ENCODE data around the gene LOXL3. TPM values are rescaled to one million over a fixed set of nuclear protein-coding genes. Genes with fewer than 3 reads are reported as not detected.
"Not testable (repeated sequence)": the region's sequence is repeated elsewhere in the genome, so short reads cannot be mapped to it uniquely, and the experiment has no call there.

Gene LOXL3
- total RNA-seq, 2 donors from 2014 or later, result 4.1 to 8.4 TPM

DNA sequence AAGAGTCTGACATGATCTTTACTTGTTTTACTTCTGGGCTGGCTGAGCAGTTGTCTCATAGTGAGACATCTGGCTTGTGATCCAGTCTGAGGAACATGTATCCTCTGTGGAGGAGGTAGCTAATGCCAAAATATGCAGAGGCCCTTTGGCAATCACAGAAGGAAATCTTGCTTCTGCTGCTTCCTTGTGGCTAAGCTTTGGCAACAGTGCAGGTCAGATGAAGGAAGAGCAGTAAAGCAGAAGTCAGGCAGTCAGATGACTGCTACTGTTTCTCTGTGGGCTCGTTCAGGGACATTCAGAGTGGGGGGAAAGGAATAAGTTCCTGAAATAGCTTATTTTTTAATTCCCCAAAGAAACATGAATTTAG lies 23.1 kb upstream of the LOXL3 start:
- DNase-seq (no peak), ATAC-seq (peak; percentile 84 to 87)
- intact Hi-C loops (cut with DNase I), result no loop called here

DNA sequence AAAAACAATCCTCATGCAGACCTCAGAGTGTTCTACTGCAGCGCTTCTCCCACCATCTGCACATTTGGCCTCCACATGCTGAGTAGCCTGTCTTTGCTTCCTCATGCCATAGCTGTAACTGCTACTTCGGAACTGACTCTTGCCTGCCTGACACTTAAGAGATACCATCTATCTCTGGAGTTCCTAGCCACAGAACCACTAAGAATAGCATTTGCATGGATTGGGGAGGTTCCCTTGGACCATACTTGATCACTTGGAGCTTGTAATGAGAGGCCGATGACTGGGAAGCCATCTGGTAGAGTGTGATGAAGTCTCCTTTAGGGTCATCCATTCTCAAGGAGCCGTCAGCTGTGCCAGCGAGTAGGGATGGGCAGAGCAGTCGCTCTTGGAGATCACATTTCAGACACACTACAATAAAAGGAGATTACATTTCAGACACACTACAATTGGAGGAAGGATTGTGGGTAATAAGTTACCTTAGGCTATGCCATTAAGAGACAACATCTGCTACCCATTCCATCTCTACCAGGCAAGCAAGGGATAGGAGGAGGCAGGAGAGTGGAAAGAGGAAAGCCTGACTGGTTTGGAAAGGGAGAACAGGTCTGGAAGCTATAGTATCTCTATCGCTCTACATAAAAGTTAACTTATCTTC lies 22.6 kb upstream of the LOXL3 start:
- DNase-seq, result no peak
- intact Hi-C loops (cut with DNase I), result no loop called here
- peak in 1 of 2 donors; percentile 15 for ATAC-seq

DNA sequence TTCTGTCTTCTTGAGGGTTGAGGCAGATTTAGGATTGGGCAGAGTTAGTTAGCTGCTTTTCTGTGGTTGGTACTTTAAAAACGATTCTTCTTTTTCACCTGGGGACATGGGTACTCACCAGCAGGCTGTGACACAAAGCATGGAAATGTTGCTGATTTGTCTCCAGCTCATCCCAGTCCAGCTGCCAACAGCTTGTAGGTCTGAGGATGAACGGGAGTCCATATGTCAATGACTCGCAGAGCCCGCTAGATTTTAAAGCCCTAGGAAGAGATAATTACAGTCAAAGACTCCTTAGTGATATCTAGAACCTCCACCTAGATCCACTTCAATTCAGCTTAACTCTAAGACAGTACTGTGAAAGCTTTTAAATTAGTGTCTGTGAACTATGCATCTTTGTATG lies 21.6 kb upstream of the LOXL3 start:
- intact Hi-C loops (cut with DNase I), result no loop called here
- no peak for ATAC-seq

DNA sequence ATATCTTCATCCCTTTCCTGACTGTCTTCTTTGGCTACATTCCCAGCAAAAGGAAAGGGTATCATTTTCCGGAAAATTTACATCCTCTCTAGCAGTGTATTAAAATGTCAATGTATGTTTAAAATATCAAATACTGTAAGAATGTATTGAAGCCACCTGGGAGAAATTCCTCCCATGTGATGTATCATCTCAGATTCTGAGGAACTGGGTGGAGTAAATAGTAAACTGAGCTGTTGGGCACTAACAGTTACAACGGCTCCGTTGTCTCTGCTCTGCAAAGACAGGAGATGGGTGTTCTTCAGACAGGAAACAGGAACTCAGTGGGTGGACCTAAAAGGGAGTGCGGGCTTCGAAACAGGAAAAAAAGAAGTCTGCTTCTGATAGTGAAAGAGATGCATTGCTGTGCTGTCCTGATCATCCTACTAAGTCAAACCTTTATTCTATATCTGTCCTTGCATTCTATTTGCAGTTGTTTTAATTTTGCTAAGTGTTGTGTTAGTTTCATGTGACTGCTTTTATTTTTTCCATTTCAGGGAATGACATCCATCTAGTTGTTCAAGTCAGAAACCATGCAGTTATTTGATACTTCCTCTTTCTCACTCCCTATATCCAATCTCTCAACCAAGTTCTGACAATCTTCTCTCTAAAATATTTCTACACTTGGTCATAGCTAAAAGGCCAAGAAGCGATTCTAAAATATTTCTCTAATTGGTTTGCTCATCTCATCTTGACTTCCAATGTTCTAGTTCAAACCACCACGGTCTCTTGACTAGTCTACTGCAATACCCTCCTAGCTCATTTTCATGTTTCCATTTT lies 20.2 kb upstream of the LOXL3 start:
- intact Hi-C loops (cut with DNase I), result no loop called here
- DNase-seq (no peak), ATAC-seq (peak in 1 of 2 donors; percentile 19)

More for the DNA sequence above, 21.6 kb upstream of the LOXL3 start:
- no peak for DNase-seq

DNA sequence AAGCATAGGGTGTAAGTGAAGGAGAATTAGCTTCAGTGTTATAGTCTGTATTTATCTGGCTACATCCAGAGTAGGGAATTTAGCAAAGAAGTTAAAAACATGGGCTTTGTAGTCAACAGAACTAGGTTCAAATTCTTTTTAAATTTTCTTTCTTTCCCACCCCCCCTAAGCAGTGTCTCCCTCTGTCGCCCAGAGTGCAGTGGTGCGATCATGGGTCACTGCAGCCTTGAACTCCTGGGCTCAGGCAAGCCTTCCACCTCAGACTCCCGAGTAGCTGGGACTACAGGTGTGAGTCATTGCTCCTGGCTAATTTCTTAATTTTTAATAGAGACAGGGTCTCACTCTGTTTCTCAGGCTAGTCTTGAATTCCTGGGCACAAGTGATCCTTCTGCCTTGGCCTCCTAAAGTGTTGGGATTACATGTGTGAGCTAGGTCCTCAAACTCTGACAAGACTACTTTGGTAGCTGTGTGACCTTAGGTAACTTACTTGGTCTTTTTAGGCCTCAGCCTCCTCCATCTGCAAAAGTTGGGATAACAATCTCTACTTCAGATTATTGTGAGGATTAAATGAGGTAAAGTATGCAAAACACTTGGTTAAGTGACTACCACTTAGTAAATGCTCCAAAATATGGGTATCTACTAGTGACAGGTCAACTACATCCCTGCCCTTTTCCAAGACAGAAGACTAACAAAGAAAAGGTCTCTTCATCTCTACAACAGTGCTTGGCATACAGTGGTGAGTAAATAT lies 18.6 kb upstream of the LOXL3 start:
- no peak for DNase-seq
- intact Hi-C loops (cut with DNase I), result no loop called here
- no peak for ATAC-seq

DNA sequence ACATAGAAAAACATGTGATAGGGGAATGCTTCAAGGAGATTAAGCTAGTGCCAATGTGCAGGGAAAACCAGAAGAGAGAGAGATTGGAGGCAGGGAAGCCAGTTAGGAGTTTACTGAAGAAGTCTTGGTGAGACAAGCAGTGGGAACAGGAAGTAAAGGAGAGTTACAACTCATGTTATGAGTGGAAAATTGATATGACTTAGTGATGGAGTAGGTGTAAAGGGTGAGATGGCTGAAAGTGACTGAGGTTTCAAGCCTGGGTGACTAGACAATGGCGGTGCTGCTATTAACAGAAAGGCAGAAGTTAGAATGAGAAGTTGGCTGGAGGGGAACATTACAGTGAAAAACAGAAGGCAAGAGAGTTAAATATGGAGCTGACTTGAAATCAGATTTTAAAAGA lies 17.3 kb upstream of the LOXL3 start:
- ATAC-seq (no peak), DNase-seq (no peak)
- intact Hi-C loops (cut with DNase I), result no loop called here

DNA sequence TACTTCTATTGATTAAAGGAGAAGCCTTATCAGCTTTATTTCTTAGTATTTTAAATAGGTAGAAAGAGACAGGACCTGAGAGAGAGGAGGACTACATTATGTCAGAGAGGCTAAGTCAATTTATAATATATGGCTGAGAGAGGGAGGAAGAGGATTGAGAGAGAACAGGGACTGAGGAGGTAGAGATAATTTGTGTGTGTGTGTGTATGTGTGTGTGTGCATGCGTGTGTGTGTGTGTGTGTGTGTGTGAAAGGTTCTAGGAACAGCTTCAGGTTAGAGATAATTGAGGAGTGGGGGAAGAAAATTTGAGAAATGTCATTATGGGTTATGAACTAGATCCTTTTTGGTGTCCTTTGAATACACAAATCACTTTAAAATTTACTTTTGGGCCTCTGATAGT lies 15.9 kb upstream of the LOXL3 start:
- DNase-seq (no peak), ATAC-seq (no peak)
- intact Hi-C loops (cut with DNase I), result no loop called here

DNA sequence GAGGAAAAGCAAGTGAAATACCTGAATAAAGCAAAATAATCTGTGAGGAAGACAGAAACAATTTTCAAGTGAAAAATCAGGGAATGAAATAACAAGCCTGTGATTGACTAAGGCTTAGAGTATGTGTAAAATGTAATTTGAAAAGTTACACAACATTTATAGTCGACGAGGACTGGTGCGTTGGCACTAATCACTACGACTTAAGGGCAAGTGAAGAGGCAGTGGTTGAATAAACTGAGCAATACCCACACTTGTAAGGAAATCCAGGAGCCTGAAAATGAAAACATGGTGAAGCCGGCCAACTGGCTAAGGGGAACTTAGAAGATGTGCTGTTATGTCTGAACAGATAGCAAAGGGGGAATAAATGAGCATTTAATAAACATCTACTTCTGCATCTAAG lies 14.1 kb upstream of the LOXL3 start:
- intact Hi-C loops (cut with DNase I), result no loop called here
- peak; percentile 73 to 75 for ATAC-seq

DNA sequence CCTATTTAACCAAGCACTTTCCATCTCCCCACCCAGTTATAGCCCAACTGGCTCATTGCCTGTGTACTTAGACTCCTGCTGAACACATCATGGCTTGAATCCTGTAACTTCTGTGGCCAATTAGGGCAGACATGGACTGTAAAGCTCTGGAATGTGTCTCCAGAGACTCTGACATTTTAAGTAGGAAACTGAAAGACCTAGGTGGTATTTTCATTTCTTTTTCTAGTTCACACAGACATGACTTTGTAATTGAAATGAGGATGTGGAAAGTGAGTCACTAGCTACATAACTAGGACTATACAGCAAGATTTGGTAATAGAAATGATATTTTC lies 13.0 kb upstream of the LOXL3 start:
- intact Hi-C loops (cut with DNase I), result no loop called here
- peak; percentile 29 to 73 for ATAC-seq
- no peak for DNase-seq

More for the DNA sequence above, 14.1 kb upstream of the LOXL3 start:
- no peak for DNase-seq

DNA sequence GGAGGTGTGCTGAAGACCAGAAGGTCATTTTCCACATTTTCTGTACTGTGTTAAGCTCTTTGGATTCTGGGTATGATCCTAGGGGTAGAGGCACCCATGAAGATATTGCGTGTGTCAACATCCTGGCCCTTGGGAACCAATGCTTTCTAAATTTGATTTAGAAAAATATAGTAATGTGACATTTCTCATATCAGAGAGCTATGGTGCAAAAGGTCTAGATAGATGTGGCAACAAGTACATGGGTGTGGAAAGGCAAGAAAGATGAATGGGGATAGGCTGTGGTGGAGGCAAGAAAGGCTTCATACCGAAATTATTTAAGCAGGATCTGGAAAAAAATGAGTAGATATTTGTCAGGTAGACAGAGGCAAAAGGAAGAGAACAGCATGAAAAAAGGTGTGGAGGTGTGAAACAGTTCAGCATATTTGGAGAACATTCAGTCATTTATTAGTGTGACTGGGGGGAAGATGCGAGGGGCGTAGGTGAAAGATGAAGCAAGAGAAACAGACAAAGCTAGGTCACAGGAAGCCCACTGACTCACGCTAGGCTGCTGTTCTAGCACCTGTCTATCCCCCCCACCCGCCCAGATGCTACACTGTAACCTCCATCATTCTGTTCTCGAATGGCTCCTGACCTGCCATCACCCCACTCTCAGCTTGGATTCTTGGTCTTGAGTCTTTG lies 12.5 kb upstream of the LOXL3 start:
- intact Hi-C loops (cut with DNase I), result no loop called here
- no peak for ATAC-seq

DNA sequence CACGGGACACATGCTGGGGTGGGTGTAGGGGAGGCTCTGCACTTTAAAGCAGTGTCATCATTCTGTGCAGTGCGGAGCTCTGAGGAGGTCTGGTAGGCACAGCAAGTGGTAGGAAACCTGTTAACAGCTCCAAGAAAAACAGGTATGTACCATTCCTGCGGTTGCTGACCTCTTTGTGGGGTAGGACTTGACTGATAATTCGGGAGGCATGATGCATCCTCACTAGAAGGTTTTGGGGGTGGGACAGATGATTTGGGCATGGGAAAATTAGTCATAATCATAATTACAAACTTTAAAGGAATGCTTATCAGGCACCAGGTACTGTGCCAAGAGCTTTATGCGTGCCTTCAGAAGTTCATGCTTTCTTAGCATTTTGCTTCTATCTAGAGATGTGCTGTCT lies 10.5 kb upstream of the LOXL3 start:
- DNase-seq, result no peak
- intact Hi-C loops (cut with DNase I), result no loop called here
- ATAC-seq, result peak; percentile 23 to 82

More for the DNA sequence above, 12.5 kb upstream of the LOXL3 start:
- DNase-seq, result no peak

DNA sequence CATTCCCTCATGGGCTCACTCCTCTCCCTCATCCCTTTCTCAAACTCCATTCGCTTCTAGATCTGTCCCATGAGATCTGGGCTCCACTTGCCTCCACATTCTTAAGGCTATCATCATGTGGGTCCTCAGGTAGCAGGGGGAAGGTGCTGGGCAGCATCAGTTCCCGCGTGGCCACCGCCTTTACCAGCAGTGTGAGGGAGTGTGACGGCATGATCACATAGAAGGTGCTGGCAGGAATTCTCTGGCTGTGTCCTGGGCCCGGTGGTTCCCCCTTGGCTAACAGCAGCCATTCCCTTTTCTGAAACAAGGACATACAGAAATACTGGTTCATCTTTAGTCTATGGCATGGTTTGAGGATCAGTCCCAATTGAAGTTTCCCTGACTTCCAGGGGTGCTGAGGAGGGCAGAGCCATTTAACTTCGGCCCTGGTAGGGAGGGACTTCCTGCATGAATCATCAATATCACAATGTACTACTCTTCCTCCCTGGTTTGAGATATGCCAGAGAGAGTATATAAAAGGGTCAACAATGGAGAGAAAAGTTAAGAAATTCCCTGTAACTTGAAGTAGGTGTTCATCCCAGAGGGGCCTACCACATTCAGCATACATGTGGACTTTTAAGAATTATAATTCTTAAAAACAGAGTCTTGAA lies 8.5 kb upstream of the LOXL3 start:
- intact Hi-C loops (cut with DNase I), result no loop called here
- DNase-seq (no peak), ATAC-seq (no peak)

DNA sequence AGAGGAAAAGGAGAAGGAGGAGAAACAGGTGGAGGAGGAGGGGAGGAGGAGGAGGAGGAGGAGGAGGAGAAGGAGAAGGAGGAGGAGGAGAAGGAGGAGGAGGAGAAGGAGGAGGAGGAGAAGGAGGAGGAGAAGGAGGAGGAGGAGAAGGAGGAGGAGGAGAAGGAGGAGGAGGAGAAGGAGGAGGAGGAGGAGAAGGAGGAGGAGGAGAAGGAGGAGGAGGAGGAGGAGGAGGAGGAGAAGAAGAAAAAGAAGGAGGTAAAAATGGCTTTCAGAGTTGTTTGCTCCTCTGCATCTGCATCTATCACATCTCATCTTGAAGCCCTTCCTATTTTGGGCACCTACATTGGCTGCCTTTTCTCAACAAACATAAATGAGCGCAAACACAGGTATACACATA lies 7.3 kb upstream of the LOXL3 start:
- DNase-seq; intact Hi-C loops (cut with DNase I); ATAC-seq: not testable (repeated sequence)

DNA sequence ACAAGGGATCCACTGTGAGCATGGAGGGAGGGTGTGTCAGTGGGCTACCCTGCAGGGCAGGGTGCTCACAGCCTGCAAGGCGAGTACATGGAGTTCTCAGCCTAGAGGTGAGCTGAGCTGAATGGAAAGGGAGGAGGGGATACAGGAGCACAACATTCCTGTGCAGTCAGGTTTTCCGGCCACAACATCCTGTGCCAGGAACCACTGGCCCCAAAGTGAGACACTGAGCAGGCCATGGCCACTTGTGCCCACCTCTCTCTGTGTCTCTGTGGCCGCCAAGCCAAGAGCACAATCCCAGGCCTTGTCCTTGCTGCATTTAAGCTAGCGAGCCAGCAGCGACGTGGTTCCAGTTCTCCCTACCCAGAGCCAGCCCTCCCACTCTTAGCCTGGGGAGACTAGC lies 6.8 kb upstream of the LOXL3 start:
- no peak for ATAC-seq

DNA sequence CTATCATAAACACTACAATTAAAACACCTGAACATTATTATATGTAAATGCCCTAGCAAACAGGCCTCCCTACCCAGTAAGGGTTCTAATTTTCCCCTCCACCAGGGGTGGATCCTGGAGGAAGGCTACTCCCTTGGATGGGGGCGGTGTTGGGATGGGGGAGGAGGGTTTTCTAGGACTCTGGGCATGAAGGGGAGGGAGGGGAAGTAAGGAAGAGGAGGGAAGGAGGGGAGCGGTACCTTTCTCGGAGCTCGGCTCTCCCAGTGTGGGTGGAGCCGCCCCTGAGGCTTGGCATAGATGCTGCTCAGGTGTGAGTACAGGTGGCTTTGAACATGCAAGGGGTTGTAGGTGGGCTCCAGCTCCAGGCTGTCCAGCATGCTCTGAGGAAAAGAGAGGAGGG lies 6.2 kb upstream of the LOXL3 start:
- no peak for DNase-seq
- intact Hi-C loops (cut with DNase I), result no loop called here

More for the DNA sequence above, 6.8 kb upstream of the LOXL3 start:
- DNase-seq, result no peak
- intact Hi-C loops (cut with DNase I), result no loop called here

DNA sequence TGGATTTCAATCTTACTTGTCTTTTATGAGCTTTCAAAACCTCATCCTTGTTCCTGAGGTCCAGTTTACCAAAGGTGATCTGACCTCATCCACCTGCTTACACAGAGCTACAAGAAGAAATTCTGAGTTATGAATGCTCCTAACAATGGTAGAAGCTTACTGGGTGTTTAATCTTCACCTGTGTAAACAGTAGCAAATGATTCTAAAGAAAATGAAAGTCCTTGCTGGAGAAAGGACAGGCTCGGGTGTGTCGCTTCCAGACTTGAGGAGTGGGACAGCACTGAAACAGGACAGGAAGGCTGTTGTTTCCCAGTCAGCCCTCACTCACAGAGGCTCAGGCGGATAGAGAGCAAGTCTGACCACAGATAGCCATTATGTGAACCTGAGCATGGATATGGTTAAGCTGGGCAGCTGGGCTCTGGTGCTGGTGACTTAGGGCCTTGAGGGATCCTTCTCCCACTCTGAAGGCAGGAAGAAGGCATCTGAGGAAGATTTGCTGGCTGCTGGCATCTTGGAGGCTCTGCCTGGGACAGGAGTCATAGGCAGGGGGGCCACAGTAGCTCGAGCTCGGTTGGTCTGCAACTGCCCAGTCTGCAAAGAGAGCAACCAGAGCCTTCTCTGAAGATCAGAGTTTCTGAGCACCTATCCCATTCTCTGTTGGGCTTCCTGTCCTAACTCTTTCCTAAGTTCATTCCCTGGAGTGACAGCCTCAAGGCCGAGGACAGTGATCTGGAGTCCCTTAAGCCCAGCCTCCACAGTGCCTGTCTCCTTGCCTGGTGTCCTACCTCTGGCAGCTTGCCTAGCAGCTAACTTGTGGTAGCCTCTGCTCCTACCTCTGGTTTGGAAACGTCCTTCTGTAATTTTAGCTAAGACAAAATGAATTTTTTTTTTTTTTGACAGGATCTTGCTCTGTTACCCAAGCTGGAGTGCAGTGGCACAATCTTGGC lies 4.8 kb upstream of the LOXL3 start:
- DNase-seq, result no peak

More for the DNA sequence above, 6.2 kb upstream of the LOXL3 start:
- ATAC-seq, result no peak

DNA sequence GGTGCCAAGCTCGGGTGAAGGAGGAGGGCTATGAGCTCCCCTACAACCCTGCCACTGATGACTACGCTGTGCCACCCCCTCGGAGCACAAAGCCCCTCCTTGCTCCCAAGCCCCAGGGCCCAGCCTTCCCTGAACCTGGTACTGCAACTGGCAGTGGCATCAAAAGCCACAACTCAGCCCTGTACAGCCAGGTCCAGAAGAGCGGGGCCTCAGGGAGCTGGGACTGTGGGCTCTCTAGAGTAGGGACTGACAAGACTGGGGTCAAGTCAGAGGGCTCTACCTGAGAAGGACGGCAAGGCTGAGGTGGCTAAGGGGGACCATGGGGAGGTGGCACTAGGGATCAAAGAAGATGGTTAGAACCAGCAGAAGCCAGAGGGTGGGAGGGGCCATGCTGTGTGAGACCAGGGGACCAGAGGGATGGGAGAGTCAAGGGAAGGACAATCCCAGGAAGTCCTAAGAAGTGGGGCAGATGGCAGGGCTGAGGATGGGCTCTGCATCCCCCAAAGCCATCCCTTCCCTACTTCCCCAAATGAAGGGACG lies 3.2 kb upstream of the LOXL3 start:
- ATAC-seq (no peak), DNase-seq (no peak)
- intact Hi-C loops (cut with DNase I), result no loop called here

More for the DNA sequence above, 4.8 kb upstream of the LOXL3 start:
- intact Hi-C loops (cut with DNase I), result no loop called here
- ATAC-seq, result no peak

DNA sequence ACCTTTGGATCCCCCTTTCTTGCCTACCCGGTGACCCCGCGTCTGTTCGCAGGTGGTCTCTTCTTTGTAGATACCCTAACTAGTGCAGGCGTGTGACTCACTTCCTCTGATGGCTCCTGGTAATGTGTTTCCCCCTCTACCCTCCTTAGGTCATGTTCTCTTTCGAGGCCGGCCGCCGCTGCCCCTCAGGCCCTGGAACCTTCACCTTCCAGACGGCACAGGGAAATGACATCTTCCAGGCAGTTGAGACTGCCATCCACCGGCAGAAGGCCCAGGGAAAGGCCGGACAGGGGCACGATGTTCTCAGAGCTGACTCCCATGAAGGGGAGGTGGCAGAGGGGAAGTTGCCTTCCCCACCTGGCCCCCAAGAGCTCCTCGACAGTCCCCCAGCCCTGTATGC lies 2.4 kb upstream of the LOXL3 start:
- DNase-seq (no peak), ATAC-seq (no peak)
- intact Hi-C loops (cut with DNase I), result no loop called here
